Right kidney (tissue), 1 donor: ENCODE data around the gene NUMA1.

ENCODE experiments used
- DNase-seq: peaks from one replicate; pipeline ENCODE4 v3.0.0-alpha.2; 2016

Gene NUMA1

DNA sequence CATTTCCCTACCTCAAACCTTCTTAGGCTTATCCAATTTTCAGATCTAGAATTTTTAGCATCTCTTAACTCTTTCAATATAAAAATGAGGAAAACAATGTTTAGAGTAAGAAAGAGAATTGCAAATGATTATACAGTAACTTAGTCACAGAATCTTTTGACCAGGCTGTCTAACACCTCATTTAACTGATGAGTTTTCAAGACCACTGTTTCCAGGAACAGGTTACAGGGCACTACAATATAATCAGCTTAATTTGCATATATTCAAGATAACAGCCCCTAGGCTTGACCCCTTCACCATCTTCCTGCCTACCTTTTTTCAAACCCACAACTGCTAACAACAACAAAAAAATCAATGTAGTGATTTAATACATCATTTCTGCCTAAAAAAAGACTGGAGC is 12.7 kb downstream of the NUMA1 start:
- no peak for DNase-seq

DNA sequence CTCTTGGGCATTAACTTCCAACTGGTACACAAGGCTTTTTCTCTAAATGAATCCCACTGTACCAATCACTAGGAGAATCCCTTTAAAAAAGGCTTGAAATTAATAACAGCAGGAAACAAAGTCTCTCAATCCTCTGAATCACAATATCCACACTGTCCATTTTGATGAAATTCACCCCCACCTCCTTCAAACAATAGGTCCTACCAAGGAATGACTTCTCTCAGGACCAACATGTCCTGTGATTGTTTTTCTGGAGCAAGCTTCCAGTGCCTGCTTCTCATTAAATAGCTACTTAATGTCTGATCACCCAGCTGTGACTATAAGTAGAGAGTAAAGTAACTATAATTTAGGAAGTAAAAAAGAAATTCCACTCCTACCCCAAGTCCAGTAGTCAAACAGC is 13.1 kb downstream of the NUMA1 start:
- DNase-seq: no peak

DNA sequence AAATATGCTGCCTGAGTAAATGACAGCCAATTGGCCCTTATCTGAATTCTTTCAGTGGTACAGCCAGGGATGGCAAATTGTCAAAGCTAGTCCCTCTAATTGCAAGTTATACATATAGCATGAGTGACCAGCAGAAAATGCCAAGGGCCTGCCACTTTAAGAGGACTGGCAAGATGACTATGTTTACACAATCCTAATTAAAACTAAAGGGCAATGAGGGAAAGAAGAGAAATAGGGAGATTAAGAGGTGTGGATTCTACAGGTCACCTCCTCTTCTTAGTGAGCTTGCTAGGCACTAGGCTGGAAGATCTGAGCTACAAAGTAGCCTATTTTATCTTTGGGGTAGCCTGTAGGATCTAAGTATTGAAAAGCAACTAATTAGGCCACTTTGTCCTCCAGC is 13.5 kb downstream of the NUMA1 start:
- DNase-seq: no peak

DNA sequence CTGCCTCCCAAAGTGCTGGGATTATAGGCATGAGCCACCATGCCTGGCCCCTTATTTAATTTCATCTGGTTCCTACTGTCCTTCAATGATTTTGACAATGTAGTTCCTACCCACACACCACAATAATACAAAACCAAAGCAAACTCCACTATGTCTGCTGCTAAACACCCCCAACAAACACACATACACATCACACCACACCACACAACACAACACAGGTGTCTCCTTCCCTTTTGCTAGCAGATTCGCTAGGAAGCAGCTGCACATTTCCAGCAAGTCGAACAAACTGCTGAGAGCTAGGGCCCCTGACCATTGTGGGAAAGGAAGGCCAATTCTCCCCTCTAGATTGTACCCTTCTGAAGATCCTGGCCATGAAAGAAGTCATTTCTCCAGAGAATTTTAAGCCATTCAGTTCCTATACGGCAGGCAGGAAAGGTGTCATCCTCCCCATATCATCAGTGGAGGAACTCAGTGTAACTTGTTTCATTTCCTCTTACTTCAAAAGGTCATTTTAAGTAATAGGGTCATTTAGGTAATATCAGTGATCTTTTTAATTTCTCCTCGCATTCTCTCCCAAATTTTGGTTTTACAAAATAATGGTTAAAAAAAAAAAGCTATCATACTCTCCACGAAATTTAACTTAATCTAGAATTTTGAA is 18.5 kb downstream of the NUMA1 start:
- DNase-seq: no peak

DNA sequence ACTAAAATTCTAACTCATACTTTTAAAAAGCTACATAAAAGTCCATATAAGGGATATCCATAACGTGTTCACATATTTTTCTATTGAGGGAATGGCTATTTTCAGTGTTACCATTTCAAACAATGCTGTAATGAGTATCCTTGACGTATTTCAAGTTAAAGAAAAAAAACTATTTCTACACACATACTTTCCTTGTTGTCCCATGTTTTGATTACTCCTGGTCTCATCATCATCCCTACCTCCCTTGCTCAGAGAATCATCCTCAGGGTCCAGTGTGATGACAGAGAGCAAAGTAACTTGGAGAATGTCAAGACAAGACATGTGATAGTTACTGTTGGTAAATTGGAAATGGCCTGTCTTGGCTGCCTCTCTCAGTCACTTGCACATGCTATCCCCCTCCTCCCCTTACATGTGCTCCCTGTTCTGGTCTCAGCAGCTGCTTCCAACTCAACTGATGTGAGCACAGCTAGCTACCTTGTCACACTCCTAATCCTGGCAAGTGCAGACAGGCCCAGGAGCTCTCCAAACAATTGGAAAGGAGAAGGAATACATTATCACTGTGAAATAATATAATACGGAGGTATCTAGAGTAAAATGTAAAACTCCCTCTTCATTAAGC is 21.8 kb downstream of the NUMA1 start:
- no peak for DNase-seq

DNA sequence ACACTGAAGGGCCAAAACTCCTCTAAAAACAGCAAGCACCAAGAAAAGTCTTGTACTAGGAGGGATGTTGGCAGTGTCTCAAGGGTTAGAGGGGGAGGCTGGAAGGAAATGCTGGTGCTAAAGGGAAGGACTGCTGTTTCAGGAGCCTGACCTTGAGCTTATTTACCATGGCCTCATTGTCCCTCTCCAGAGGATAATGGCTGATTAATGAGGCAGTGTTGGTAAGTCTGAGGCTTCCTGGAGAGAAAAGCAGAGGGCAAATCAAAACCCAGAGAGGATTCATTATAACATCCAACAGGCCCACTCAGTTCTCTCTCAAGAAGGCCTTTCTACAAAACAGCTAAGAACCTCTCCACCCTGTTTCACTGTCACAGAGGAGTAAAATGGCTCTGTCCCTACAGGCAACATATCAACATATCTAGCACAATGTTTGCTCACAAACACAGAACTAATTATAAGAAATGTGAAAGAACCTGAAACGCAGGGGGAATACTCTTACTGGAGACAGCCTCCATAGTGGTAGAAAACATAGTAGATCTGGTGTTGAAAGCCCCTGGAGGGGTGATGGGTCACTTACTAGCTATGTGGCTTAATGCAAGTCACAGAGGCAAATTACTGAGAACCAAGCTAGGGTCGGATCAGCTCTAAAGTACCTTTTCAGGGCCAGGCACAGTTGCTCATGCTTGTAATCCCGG is 31.4 kb downstream of the NUMA1 start:
- no peak for DNase-seq

DNA sequence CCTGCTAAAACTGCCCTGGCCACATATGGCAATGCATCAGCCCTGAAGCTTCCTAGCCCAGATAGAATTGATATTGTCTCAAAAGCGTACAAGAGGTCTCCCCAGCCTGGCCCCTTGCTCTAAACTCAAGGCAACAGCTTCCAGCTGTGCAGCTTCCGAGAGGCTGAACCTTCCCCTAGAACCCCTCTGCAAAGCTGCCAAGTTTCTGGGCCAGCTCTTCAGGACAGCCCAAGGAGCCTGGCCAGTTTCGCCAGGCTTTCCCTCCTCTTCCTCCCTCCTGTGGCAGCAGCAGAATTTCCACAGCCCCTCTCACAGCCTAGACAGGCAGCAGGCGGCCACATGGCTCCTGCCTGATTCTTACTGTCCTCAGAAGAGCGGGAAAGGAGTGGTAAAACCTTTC is 34.5 kb downstream of the NUMA1 start:
- DNase-seq: peak; percentile 16

DNA sequence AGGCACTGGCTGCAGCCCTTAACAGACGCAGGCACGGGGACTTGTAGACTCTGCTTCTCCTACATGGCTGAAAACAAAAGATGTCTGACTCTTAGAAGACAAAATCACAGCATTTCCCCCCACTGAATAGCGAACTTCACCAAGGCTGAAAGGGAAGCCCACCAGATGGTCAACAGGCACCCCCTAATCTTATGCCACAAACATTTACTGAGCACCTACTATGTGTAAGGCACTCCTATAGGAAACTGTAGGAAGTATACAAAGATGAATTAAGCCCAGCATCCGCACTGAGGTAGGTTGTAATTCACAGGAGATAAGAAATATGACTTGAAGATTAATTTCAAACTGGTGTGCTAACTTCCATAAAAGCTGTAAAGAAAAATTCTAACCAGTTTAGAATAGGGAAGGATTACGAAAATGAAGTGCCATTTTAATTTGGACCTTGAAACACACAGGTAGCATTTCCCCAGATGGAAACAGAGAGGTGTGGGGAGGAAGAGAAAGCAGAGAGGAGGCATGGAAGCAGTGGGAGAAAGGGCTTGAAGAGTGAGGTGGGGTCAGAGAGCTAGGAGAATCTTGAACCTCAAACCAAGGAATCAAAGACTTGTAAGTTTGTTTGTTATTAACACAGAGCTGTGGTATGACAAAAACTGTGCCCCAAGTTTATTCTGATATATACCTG is 38.1 kb downstream of the NUMA1 start:
- no peak for DNase-seq

DNA sequence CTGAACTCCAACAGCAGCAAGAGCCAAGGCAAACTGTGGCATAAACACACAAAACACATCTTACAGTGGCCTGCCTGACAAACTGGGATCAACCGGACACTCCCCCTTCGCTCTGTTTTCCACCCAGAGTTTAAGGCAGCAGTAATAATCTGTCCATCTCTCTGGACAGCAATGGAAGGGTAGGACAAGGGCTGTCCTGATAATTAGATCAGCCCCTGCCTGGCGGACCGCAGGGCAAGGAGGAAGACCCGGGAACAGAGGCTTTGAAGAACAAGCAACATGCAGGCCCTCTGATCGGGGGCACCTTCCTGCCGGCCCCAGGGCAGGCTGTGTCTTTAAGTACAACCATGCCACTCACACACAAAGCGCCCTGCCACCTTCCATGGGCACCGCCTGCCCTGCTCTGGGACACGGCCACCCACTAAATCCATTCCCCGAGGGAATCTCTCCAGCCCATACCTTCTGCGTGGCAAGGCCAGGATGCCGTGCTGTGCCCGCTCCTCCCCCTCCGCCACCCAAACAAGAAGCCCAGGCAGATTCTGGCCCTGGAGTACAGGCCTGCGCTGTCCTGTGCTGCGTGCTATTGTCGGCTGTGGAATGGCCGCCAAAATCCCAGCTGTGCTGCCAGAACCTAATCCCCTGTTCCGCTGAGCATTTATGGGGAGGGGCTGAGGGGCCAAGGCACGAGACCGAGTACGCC is 38.8 kb downstream of the NUMA1 start:
- DNase-seq: peak; percentile 91

DNA sequence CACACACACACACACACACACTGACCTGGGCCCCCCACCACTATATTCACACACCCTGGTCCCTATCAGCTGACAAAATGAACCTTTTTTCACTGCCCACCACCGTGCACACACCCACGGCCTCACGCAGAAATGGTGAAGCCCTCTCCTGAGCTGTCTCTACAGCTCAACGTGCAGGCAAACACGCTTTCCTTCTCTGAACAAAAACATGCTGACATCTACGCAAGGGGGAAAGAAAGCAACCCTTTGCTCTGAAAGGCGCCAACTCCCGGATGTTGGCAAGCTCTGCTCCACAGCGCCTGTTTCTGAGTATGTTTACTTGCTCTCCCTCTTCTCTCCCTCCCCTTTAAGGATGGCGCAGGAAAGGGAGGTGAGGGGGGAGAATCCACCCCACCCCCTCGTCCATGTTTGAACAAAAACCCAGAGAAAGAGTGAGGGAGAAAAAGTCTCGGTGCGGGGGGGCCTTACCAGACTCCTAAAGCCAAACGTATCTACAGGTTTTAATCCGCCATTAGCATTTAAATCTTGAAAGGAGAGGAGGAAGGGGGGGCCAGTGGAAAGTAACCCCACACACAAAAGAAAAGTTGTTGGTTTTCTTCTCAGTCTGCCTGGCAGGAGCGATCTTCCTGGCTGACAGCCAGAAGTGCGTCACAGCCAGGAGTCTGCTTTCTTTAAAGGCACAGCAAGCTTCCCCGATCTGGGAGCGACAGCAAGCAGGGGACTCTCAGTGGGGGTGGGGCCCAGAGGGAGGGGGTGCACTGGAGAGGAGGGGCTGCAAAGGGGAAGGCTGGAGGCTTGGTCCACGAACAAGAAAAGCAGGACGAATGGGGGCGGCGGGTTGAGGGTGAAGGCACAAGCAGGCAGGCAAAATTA is 39.6 kb downstream of the NUMA1 start:
- DNase-seq: peak; percentile 93

DNA sequence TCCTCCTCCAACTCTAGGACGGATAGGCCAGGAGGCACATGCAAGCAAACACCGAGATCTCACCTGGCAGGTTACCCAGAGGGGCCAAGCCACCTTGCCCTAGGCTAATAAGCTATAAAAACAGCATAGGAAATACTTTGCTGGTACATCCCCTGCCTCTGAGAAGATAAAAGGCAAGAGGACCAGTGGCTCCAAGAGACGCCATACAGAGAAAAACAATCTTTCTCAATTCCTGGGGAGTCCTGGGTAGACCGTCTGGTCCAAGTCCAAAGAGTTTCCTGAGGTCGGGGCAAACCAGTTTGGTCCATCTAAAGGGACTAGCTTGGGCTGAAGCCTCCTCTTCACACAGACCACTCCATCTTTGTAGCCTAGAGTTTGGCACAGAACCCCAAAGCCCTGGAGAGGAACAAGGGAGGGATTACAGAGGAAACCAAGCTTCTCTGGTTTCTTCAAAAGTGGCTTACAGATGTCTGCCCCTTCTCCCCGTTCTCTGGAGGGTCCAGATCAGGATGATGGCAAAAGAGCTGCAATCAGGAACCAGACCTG is 40.4 kb downstream of the NUMA1 start:
- peak; percentile 33 for DNase-seq

DNA sequence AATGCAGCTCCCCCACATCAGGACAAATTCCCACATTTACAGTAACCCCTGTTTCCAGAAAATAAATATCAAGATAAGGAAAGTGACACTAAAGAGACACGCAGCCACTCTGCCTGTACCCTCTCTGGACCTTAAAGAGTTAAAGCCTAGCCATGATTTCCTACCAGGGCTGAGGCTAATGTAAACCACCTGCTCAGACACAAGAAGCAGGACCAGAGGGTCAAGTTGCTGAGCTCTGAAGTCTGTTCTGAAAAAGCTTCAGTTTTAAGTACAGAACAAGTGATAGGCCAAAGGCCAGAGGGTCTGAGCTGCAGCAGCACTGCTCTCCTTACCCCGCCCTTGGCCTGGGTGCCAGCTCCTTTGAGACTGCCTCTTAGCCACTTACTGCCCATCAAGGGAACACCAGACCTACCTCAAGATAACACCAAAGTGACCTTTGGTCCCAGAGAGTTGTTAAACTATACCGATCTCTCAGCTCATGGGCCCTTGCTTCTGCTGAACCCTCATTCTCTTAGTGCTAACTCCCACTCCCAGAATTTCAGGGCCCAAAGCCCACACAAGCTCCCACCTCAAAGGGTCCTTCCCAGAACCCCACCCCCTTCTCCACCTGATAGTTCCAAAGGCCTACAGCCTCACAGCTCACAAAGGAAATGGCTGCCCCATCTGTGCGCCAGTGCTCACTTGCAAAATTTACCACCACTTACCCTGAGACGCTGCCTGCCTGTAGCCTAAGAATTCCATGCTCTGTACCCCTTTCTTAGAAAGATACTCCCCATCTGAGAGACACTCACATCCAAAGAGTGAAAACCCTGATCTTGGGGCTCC is 41.1 kb downstream of the NUMA1 start:
- peak; percentile 52 for DNase-seq

DNA sequence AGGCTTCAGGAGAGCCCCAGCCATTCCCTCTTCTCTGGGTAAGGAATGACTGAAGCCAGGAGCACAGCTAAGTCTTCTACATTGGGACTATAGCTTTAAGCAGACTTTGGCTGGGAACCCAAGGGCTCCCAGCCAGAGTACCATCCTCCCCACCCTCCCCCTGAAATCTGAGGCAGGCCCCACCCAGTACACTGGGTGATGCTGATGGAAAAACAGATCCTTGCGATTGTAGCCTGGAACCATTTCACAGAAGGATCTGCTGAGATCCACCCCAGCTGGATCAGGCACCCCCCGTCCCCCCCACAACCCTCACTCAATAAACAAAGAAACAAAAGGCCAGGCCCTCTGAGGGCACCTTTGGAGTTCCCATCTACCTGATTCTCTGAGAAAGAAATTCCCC is 41.9 kb downstream of the NUMA1 start:
- DNase-seq: no peak

DNA sequence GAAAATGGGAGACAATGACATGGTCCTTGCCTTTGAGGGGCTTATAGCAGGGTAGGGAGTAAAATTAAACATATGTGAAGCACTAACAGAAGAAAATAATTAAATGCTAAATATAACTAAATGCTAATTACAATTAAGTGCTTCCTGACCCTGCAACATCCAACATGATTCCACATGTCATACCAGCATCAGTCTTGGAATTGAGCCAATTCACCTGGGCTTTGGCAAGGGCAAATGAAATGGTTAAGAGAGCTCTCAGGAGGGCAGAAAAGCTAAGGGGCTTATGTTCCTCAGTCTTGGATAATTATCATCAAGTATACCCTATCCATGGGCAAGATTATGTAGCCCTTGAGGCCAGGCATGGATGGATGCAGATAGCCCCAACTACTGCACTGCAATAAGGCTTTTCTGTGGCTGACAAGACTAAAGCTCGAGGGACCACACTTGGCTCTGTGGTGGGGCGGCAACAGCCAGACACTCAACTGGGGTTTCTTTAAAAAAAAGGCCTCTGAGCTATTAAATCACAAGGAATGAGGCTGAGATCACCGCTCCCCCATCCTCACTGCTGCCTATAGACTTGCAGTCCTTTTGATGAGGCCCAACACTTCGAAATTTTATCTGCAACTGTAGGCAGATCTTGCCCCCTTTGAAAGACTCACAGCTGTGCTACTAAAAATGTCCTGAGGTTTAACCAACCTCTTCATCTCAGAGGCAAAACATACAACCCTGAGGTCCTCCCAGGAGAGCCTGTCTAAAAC is 42.6 kb downstream of the NUMA1 start:
- peak; percentile 11 for DNase-seq

DNA sequence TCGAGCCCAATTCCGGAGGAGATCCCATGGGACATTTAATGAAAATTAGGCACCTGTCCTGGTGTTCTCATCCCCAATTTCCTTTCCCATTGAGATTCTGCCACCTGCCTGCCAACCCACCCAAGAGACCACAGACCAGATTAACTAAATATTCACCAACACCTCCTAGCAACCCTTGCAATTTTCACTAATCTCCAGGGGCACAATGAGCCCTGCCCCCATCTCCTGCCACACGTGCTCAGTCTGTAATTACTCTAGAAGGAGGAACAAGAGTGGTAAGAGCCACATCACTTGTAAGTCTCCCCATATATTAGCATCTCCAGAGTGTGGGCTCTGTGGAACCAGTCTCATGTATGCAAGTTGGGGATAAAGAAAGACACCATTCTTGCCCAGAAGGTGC is 43.7 kb downstream of the NUMA1 start:
- no peak for DNase-seq

DNA sequence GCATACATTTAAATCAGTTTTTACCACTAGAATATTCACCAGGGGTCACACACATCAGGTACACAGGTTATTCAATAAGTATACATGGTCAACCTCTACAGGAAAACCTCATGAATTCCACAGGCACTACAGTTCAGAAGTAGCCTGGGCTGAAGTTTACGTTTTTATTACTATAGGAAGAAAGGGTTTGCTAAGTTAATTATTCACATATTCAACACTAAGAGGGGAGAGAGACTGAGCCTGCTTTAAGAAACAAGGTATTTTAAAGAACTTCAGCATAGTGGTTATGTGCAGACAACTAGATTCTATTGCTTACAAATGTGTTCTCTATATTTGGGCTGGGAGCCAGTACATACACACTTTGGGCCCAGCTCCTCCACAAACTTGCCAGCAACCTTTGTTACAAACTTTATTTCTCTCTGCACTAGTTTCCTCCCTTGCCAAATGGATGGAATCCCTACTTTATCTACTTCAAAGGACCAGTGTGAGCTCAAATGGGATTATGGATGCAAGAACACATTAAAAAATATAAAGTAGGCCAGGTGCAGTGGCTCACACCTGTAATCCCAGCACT is 49.8 kb downstream of the NUMA1 start:
- no peak for DNase-seq

DNA sequence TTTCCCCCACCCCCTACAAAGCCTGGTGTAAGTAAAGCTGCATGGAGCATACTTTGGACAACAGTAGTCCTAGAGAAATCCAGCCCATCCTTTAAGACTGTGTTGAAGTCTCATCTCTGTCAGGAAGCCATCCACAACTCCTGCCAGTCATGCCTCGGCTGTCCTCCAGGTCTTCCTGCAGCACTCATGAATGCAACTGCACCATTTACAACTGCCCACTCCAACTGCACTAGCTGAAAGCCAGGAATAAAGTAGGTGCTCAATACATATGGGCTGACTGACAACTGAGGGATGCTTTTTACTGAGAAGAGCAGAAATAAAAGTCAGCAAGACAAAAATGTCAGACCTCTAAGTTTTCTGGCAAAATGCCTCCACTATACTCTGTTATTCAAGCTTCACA is 54.3 kb downstream of the NUMA1 start:
- DNase-seq: no peak

DNA sequence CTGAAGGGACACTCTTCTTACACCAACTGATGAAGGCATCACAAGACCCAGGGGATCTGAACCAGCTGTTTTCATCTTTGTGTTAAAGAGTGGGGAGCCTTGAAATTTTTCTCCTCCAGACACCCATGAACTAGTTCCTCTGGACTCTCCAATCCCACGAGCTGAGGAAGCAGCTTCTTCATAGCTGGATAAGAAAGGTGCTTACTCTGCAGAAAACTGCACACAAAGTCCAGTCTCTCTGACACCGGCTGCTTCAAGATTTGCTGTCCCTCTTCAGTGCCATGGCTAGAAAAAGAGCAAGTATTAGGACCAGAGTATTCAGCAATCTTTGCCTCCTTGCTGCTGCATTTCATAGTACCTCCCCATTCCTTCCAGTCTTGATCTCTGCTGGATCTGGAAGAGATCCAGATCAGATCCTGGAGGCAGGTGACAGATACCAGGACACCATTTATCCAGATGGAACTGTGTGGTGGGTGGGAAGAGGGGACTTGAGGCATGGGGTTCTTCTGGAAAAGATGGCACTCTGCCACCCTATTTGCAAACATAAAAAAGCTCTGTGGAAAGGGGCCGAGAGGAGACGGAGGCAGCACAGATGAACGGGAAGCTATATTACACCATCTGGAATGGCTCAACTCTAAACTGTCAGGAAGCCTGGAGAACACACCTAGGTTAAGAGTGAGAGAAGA is 56.1 kb downstream of the NUMA1 start:
- no peak for DNase-seq

DNA sequence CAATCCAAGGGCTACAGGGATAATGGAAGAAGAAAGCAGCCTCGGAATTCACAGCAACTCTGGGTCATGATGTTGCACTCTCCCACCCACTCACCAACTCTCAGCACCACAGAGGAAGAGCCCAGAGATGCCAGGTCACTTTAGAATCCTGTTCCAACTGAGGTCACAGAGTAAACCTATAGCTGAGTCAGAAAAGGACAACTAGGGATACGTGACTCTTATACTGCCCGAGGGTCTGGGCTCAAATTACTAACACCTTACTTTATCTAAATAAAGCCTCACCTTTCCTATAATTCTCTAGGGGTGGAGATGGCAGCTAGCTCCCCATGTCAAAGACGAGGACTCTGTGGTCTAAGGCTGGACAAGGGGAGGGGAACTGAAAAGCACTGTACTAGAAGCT is 57.0 kb downstream of the NUMA1 start:
- no peak for DNase-seq
